Measurements from ENCODE around the gene HSD11B1.

HSD11B1 gene

DNA sequence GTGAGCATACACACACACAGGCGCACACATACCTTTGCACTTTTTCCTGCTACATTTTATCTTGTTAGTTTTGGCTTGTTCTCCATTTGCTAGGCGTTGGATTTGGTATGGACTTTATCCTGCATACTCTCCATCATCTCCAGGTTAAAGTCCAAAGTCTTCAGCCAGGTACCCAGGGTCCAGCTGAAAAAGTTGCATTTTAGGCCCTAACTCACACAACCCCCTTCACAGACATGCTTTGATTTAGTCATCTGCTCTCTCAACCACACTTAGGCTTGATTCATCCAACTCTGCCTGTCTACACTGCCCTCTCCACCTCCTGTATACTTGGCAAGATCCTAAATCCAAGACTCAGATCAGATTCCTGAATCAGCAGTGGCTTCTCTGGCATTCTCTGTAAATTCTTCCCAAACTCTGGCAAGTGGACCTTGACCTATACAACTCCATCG, 41.7 kb upstream of the HSD11B1 start:
- no peak for TF ChIP-seq CTCF (IDR thresholded peaks at IDR 0.05; ENCODE audit: extremely low read depth, insufficient read depth, missing control alignments)

GRCh38 chr1:209667103-209667502, 37.5 kb upstream of the HSD11B1 start:
- no peak for DNase-seq (ENCODE audit: low spot score)
- in situ Hi-C loops (cut with MboI; ENCODE audit: low pct_unique_long_range_greater_than_20kb, low sequenced_read_pairs, unreplicated experiment): no loop called here
- no peak for TF ChIP-seq CTCF (IDR thresholded peaks at IDR 0.05; ENCODE audit: extremely low read depth, insufficient read depth, missing control alignments)

More for the DNA sequence above, 41.7 kb upstream of the HSD11B1 start:
- in situ Hi-C loops (cut with MboI; ENCODE audit: low pct_unique_long_range_greater_than_20kb, low sequenced_read_pairs, unreplicated experiment): no loop called here
- no peak for DNase-seq (ENCODE audit: low spot score)

GRCh38 chr1:209667708-209668107, 36.9 kb upstream of the HSD11B1 start:
- no peak for DNase-seq (ENCODE audit: low spot score)
- TF ChIP-seq CTCF (IDR thresholded peaks at IDR 0.05; ENCODE audit: extremely low read depth, insufficient read depth, missing control alignments): no peak
- in situ Hi-C loops (cut with MboI; ENCODE audit: low pct_unique_long_range_greater_than_20kb, low sequenced_read_pairs, unreplicated experiment): no loop called here

- in situ Hi-C loops (cut with MboI; ENCODE audit: low pct_unique_long_range_greater_than_20kb, low sequenced_read_pairs, unreplicated experiment): no loop called here
- no peak for TF ChIP-seq CTCF (IDR thresholded peaks at IDR 0.05; ENCODE audit: extremely low read depth, insufficient read depth, missing control alignments)
- no peak for DNase-seq (ENCODE audit: low spot score)
Observed at GRCh38 chr1:209670441-209671082, 34.1 kb upstream of the HSD11B1 start.

GRCh38 chr1:209672705-209673630, 31.7 kb upstream of the HSD11B1 start:
- peak; percentile 85 for DNase-seq (ENCODE audit: low spot score)
- in situ Hi-C loops (cut with MboI; ENCODE audit: low pct_unique_long_range_greater_than_20kb, low sequenced_read_pairs, unreplicated experiment): no loop called here
- no peak for TF ChIP-seq CTCF (IDR thresholded peaks at IDR 0.05; ENCODE audit: extremely low read depth, insufficient read depth, missing control alignments)

- no peak for TF ChIP-seq CTCF (IDR thresholded peaks at IDR 0.05; ENCODE audit: extremely low read depth, insufficient read depth, missing control alignments)
- in situ Hi-C loops (cut with MboI; ENCODE audit: low pct_unique_long_range_greater_than_20kb, low sequenced_read_pairs, unreplicated experiment): no loop called here
- DNase-seq (ENCODE audit: low spot score): no peak
Observed at GRCh38 chr1:209673631-209674417, 30.8 kb upstream of the HSD11B1 start.

Measured in GM13977 (cell line).